ENCODE measurements around the gene WNT5A.

DNA sequence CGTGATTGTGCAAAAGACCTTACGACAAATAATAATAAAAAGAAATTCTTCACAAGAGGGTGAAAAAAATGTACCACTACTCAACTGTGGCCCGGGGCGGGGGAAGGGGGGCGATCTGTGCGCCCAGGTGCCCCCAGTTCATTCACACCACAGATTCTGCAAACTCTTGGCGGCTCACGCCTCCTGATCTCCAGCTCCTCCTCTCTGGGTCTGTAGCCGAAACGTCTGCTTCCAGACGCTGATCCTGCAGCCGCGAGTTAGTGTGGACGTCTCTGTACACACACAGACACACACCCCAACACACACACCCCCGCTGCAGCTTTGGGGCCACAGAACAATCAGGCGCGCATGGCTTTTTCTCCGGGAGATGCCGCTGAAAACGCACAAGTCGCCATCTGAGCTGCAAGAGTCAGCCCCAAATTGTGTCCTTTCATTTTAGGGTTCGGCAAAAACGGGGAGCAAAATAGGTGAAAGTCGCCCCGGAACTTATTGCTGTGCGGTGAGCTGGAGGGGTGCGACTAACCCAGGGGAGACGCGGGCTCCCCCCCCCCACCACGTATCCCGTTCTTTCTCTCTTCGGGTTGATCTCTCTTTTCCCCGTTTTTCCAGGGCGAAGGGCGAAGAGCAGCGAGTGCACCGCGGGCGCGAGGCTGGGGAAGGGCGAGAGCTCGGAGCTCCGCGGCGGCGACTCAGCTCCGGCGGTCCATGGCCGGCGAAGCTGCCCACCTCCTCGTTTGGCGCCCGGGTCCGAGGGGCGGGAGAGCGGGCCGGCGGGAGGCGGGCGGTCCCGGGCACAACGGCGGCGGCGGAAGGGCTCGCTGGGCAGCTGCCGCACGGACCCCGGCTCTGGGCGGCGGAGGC lies 505 bp upstream of the WNT5A start:
- TF ChIP-seq, protein P1, sequence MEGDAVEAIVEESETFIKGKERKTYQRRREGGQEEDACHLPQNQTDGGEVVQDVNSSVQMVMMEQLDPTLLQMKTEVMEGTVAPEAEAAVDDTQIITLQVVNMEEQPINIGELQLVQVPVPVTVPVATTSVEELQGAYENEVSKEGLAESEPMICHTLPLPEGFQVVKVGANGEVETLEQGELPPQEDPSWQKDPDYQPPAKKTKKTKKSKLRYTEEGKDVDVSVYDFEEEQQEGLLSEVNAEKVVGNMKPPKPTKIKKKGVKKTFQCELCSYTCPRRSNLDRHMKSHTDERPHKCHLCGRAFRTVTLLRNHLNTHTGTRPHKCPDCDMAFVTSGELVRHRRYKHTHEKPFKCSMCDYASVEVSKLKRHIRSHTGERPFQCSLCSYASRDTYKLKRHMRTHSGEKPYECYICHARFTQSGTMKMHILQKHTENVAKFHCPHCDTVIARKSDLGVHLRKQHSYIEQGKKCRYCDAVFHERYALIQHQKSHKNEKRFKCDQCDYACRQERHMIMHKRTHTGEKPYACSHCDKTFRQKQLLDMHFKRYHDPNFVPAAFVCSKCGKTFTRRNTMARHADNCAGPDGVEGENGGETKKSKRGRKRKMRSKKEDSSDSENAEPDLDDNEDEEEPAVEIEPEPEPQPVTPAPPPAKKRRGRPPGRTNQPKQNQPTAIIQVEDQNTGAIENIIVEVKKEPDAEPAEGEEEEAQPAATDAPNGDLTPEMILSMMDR (IDR thresholded peaks at IDR 0.05), result no peak
- TF ChIP-seq EZH2 (IDR thresholded peaks at IDR 0.05), result no peak

Data from neural progenitor cell (in vitro differentiated cells).